Type B pancreatic cell (in vitro differentiated cells): Measurements from ENCODE around the gene TBC1D21. TPM values are rescaled to one million over a fixed set of nuclear protein-coding genes. Genes with fewer than 3 reads are reported as not detected.

Experiments used
- DNase-seq: peaks from one replicate; pipeline ENCODE4 v3.0.0; 2021; ENCODE audit warnings: mixed read lengths; ENCODE audit not compliant: unreplicated experiment; ENCODE audit errors: extremely low spot score
- H3K27ac Mint-ChIP-seq: 2 replicates; pipeline ENCODE4 v1.8.0; 2021; ENCODE audit warnings: mild to moderate bottlenecking, mixed read lengths
- H3K27me3 Mint-ChIP-seq: 2 replicates; pipeline ENCODE4 v1.8.0; 2021; ENCODE audit warnings: mixed read lengths
- H3K36me3 Mint-ChIP-seq: 2 replicates; pipeline ENCODE4 v1.8.0; 2021; ENCODE audit warnings: mixed read lengths
- H3K4me1 Mint-ChIP-seq: one replicate; pipeline ENCODE4 v1.8.0; 2021; ENCODE audit warnings: mixed read lengths; ENCODE audit not compliant: unreplicated experiment
- H3K4me3 Mint-ChIP-seq: 2 replicates; pipeline ENCODE4 v1.8.0; 2021; ENCODE audit warnings: mild to moderate bottlenecking, mixed read lengths
- H3K9me3 Mint-ChIP-seq: 2 replicates; pipeline ENCODE4 v1.8.0; 2021; ENCODE audit warnings: mixed read lengths
- CTCF ChIP-seq: fragments of 200-600 bp; sonication (generic); conservative IDR thresholded peaks from 2 replicates; pipeline ENCODE4 v1.5.0; 2021; ENCODE audit warnings: antibody characterized with exemption, mild to moderate bottlenecking
- total RNA-seq: library from RNA; stranded (reverse); gene quantifications from 2 replicates; pipeline ENCODE4 v1.2.1, GENCODE V29; 2021; ENCODE audit warnings: low replicate concordance

Gene TBC1D21
- total RNA-seq, 1 donor from 2014 or later = not detected

- Mint-ChIP-seq H3K27me3 (peaks cover 34% of the 10 kb centered on the region), H3K36me3 (no peaks in the 10 kb centered on the region), H3K4me3 (no peak overlapping the region)
These were observed 30.9 kb downstream of the TBC1D21 start for GRCh38 chr15:73904026-73904815.

GRCh38 chr15:73905225-73905827, 32.0 kb downstream of the TBC1D21 start:
- Mint-ChIP-seq H3K9me3 (no peaks in the 10 kb centered on the region), H3K27ac (no peak overlapping the region), H3K4me1 (peaks cover 5% of the 10 kb centered on the region), H3K36me3 (no peaks in the 10 kb centered on the region), H3K4me3 (no peak overlapping the region), H3K27me3 (peaks cover 34% of the 10 kb centered on the region)
- no peak for TF ChIP-seq CTCF
- DNase-seq = no peak

More at GRCh38 chr15:73904026-73904815, 30.9 kb downstream of the TBC1D21 start:
- Mint-ChIP-seq H3K27ac (no peak overlapping the region), H3K9me3 (no peaks in the 10 kb centered on the region), H3K4me1 (peaks cover 14% of the 10 kb centered on the region)
- TF ChIP-seq CTCF = no peak
- no peak for DNase-seq

- H3K4me3 Mint-ChIP-seq = no peak overlapping the region
- peaks cover 38% of the 10 kb centered on the region for H3K27me3 Mint-ChIP-seq
- no peaks in the 10 kb centered on the region for H3K9me3 Mint-ChIP-seq
- H3K36me3 Mint-ChIP-seq = no peaks in the 10 kb centered on the region
- H3K27ac Mint-ChIP-seq = no peak overlapping the region
- no peak for DNase-seq
- H3K4me1 Mint-ChIP-seq = peaks cover 5% of the 10 kb centered on the region
- TF ChIP-seq CTCF = no peak
These were observed 33.1 kb downstream of the TBC1D21 start for GRCh38 chr15:73906346-73907034.

GRCh38 chr15:73907035-73907408, 33.7 kb downstream of the TBC1D21 start:
- no peak for DNase-seq
- peaks cover 5% of the 10 kb centered on the region for H3K4me1 Mint-ChIP-seq
- TF ChIP-seq CTCF = no peak
- no peak overlapping the region for H3K27ac Mint-ChIP-seq
- H3K9me3 Mint-ChIP-seq = no peaks in the 10 kb centered on the region
- no peaks in the 10 kb centered on the region for H3K36me3 Mint-ChIP-seq
- H3K27me3 Mint-ChIP-seq = peaks cover 38% of the 10 kb centered on the region
- no peak overlapping the region for H3K4me3 Mint-ChIP-seq

GRCh38 chr15:73908030-73908821, 34.9 kb downstream of the TBC1D21 start:
- Mint-ChIP-seq H3K27me3 (peaks cover 30% of the 10 kb centered on the region), H3K36me3 (no peaks in the 10 kb centered on the region), H3K4me1 (peaks cover 5% of the 10 kb centered on the region), H3K4me3 (no peak overlapping the region), H3K9me3 (no peaks in the 10 kb centered on the region), H3K27ac (no peak overlapping the region)
- peak; percentile 87 for DNase-seq
- TF ChIP-seq CTCF = peak; percentile 94
